ENCODE results near the gene LY9. TPM values are rescaled to one million over a fixed set of nuclear protein-coding genes. Genes with fewer than 3 reads are reported as not detected.

Gene LY9
- total and polyA plus RNA-seq, 4 donors, result 0.21 to 1.5 (median 0.63) TPM

- no peak for DNase-seq (ENCODE audit: low spot score)
- Histone ChIP-seq H3K9ac (ENCODE audit: low read depth in 1 of 2, low read length in 2 of 2) (no peak overlapping the region), H3K36me3 (ENCODE audit: control insufficient read depth in 4 of 4, insufficient read depth in 3 of 4, low read depth in 1 of 4, low read length in 3 of 4) (no peaks in the 10 kb centered on the region), H3K27ac (ENCODE audit: low read depth in 1 of 2, low read length in 2 of 2) (no peak overlapping the region), H3K4me3 (ENCODE audit: low read depth in 1 of 3, low read length in 3 of 3) (no peak overlapping the region), H3K27me3 (ENCODE audit: control insufficient read depth in 4 of 4, insufficient read depth in 4 of 4, low read length in 3 of 4) (no peaks in the 10 kb centered on the region), H3K4me1 (ENCODE audit: control insufficient read depth in 4 of 4, insufficient read depth in 4 of 4, low read length in 3 of 4) (peaks cover 0 to 8% (median 4%) of the 10 kb centered on the region in 4 donors), H3K9me3 (ENCODE audit: control insufficient read depth in 4 of 4, low read length in 3 of 4) (no peaks in the 10 kb centered on the region)
- TF ChIP-seq HNF4G (IDR thresholded peaks at IDR 0.05) (no peak), ZBTB33 (IDR thresholded peaks at IDR 0.05) (no peak), FOXA2 (IDR thresholded peaks at IDR 0.05) (no peak), EGR1 (IDR thresholded peaks at IDR 0.05; ENCODE audit: low read depth in 2 of 2) (no peak), RXRA (IDR thresholded peaks at IDR 0.05) (no peak), RAD21 (IDR thresholded peaks at IDR 0.05) (no peak), FOXA1 (IDR thresholded peaks at IDR 0.05) (no peak), HNF4A (conservative IDR thresholded peaks at IDR 0.05) (no peak), CTCF (IDR thresholded peaks at IDR 0.05; ENCODE audit: low read depth, low read length, missing input control) (no peak), ATF3 (IDR thresholded peaks at IDR 0.05) (no peak), TAF1 (conservative IDR thresholded peaks at IDR 0.05) (no peak), NR2F2 (IDR thresholded peaks at IDR 0.05) (no peak), JUND (IDR thresholded peaks at IDR 0.05) (no peak), YY1 (IDR thresholded peaks at IDR 0.05) (no peak), GABPA (IDR thresholded peaks at IDR 0.05 in 1 of 2, conservative IDR thresholded peaks at IDR 0.05 in 1 of 2) (no peak), SP1 (IDR thresholded peaks at IDR 0.05) (no peak), REST (IDR thresholded peaks at IDR 0.05) (no peak)
- 97% methylated on average over 2 of the region's 2 CpGs for WGBS
Observed at GRCh38 chr1:160758521-160758920, 37.5 kb upstream of the LY9 start.

- Histone ChIP-seq H3K36me3 (ENCODE audit: control insufficient read depth in 4 of 4, insufficient read depth in 3 of 4, low read depth in 1 of 4, low read length in 3 of 4) (no peaks in the 10 kb centered on the region), H3K9ac (ENCODE audit: low read depth in 1 of 2, low read length in 2 of 2) (no peak overlapping the region), H3K27ac (ENCODE audit: low read depth in 1 of 2, low read length in 2 of 2) (no peak overlapping the region), H3K4me3 (ENCODE audit: low read depth in 1 of 3, low read length in 3 of 3) (no peak overlapping the region), H3K4me1 (ENCODE audit: control insufficient read depth in 4 of 4, insufficient read depth in 4 of 4, low read length in 3 of 4) (peaks cover 0 to 8% (median 4%) of the 10 kb centered on the region in 4 donors), H3K27me3 (ENCODE audit: control insufficient read depth in 4 of 4, insufficient read depth in 4 of 4, low read length in 3 of 4) (no peaks in the 10 kb centered on the region), H3K9me3 (ENCODE audit: control insufficient read depth in 4 of 4, low read length in 3 of 4) (no peaks in the 10 kb centered on the region)
- TF ChIP-seq HNF4A (conservative IDR thresholded peaks at IDR 0.05) (peak; percentile 49 to 69), FOXA2 (IDR thresholded peaks at IDR 0.05) (peak; percentile 45), RAD21 (IDR thresholded peaks at IDR 0.05) (no peak), FOXA1 (IDR thresholded peaks at IDR 0.05) (peak; percentile 30), HNF4G (IDR thresholded peaks at IDR 0.05) (no peak), RXRA (IDR thresholded peaks at IDR 0.05) (peak in 1 of 2 donors; percentile 54)
- DNase-seq (ENCODE audit: low spot score), result no peak
Observed at GRCh38 chr1:160759740-160760139, 36.2 kb upstream of the LY9 start.
